ENCODE data around the gene VOPP1. TPM values are rescaled to one million over a fixed set of nuclear protein-coding genes. Genes with fewer than 3 reads are reported as not detected.

Gene VOPP1
- total and polyA plus RNA-seq, 2 of the 13 experiments (the other 11 are each of a cell fraction or from before 2014, with no cell fraction given): 21.8 to 55.3 TPM

GRCh38 chr7:55504967-55505658 is 67.2 kb downstream of the VOPP1 start:
- no peak overlapping the region for H3K9ac ChIP-seq (ENCODE audit: insufficient read depth, low read depth, low read length)
- ATAC-seq (no peak), DNase-seq (ENCODE audit: low spot score) (no peak), FAIRE-seq (no peak)
- H3K79me2 ChIP-seq (ENCODE audit: insufficient read depth, low read length): peaks cover 2% of the 10 kb centered on the region
- in situ Hi-C loops (cut with HindIII; ENCODE audit: extremely low pct_ligation_motif_present, low pct_unique_long_range_greater_than_20kb): no loop called here
- H4K20me1 ChIP-seq (ENCODE audit: insufficient read depth, low read length): no peaks in the 10 kb centered on the region
- H3K4me2 ChIP-seq (ENCODE audit: low read depth, low read length): no peak overlapping the region
- no peak overlapping the region for H3K4me3 ChIP-seq (replicated peaks in 1 of 3; ENCODE audit: insufficient read depth in 1 of 3, low read depth in 2 of 3, low read length in 3 of 3)
- ChIA-PET CTCF (ENCODE audit: low intra/inter-chr PET ratio, low total read pairs) (no interaction called here), POLR2A (interaction anchor here (1.1 kb wide), 1 partner anchor 747 kb away, joined by 3 read pairs; the partner anchor contains the start of gene SEC61G)
- H3K36me3 ChIP-seq (replicated peaks in 1 of 2; ENCODE audit: control insufficient read depth in 1 of 2, insufficient read depth in 2 of 2, low read length in 2 of 2): peaks cover 0 to 3% of the 10 kb centered on the region in 2 experiments; a peak in 4 of 5 replicates
- intact Hi-C loops (cut with micrococcal nuclease; ENCODE audit: unreplicated experiment): no loop called here
- no peaks in the 10 kb centered on the region for H3K9me3 ChIP-seq (ENCODE audit: low read length)
- peaks cover 8% of the 10 kb centered on the region; the same call in 1 of the 2 replicates for H3K4me1 ChIP-seq (ENCODE audit: insufficient read depth, low read length)
- BruUV-seq (replicated peaks): no TSS peak
- no peaks in the 10 kb centered on the region for H3K27me3 ChIP-seq (ENCODE audit: control insufficient read depth in 1 of 2, insufficient read depth in 2 of 2, low read length in 2 of 2)
- WGBS (ENCODE audit: low lambda C conversion rate): 96% methylated on average over 10 of the region's 10 CpGs
- H3K27ac ChIP-seq (ENCODE audit: extremely low read length, insufficient read depth, low read length): no peak overlapping the region
- TF ChIP-seq GMEB2 (CRISPR knock-in tag; IDR thresholded peaks at IDR 0.05; ENCODE audit: low read depth) (no peak), ZBTB46 (CRISPR knock-in tag; IDR thresholded peaks at IDR 0.05; ENCODE audit: borderline replicate concordance) (no peak), PHF20 (CRISPR knock-in tag; IDR thresholded peaks at IDR 0.05) (no peak), SRF (IDR thresholded peaks at IDR 0.05; ENCODE audit: low read depth, low read length) (no peak), MEIS1 (CRISPR knock-in tag; IDR thresholded peaks at IDR 0.05; ENCODE audit: borderline replicate concordance) (no peak), NFIC (IDR thresholded peaks at IDR 0.05; ENCODE audit: low read length) (no peak), NR1H2 (CRISPR knock-in tag; IDR thresholded peaks at IDR 0.05; ENCODE audit: borderline replicate concordance, low read depth) (no peak), ZBTB44 (CRISPR knock-in tag; IDR thresholded peaks at IDR 0.05) (no peak), THAP9 (CRISPR knock-in tag; IDR thresholded peaks at IDR 0.05; ENCODE audit: borderline replicate concordance) (no peak), NAIF1 (CRISPR knock-in tag; IDR thresholded peaks at IDR 0.05; ENCODE audit: borderline replicate concordance) (no peak), ZNF891 (CRISPR knock-in tag; IDR thresholded peaks at IDR 0.05) (no peak), TP53 (CRISPR knock-in tag; conservative IDR thresholded peaks at IDR 0.05) (no peak), ZNF777 (CRISPR knock-in tag; IDR thresholded peaks at IDR 0.05) (no peak)
- H2AFZ ChIP-seq (ENCODE audit: low read length): no peak overlapping the region

Measured in HepG2 (cell line).